HG03442 (cell line): Measurements from ENCODE around the gene NFIA.

Experiments
- ATAC-seq: cut with Tn5 transposase; IDR thresholded peaks from one replicate; pipeline ENCODE4 v1.9.1; 2021; ENCODE audit warnings: mild to moderate bottlenecking, moderate library complexity; ENCODE audit not compliant: unreplicated experiment

The NFIA gene

DNA sequence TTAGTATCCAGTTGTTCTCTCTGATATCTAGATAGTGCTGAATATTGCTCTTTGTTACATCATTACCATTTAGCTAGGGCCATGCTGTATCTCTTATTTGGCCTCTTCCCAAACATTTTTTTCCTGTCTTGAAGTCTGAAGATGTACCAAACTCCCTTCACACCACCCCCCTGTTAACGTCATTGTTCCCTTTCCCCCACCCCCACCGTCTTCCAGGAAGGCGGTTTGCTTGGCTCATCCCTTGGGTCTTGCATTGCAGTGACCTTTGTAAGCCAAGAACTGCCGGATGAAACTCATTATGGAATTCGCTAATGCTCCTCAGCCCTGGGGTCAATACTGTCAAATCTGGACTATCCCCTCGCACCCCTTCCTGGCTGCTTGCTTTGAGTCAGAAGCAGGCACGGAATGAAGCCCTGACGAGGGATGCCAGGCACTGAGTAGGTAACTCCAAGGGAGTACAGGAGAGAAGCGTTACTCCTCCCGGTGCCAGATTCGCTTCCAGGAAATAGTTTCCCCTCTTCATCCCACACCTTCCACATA is 359.4 kb downstream of the NFIA start:
- ATAC-seq: no peak

DNA sequence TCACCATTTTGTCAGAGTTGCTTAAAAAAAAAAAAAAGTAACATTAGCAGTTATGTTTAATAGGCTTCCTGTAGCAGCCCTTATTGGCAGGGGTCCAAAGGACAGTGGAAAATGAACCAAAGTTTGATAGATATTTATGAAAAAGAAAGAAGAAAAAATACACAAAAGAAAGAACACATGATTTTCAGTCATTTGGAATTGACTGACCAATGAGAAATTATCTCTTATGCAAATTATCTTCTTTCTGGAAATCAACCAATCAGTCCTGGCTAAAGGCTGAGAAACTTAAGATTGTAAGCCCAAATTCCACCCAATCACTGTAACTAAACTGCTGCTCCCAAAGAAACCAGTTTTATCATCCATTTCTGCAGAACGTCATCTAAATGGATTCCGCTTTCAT is 360.2 kb downstream of the NFIA start:
- no peak for ATAC-seq

DNA sequence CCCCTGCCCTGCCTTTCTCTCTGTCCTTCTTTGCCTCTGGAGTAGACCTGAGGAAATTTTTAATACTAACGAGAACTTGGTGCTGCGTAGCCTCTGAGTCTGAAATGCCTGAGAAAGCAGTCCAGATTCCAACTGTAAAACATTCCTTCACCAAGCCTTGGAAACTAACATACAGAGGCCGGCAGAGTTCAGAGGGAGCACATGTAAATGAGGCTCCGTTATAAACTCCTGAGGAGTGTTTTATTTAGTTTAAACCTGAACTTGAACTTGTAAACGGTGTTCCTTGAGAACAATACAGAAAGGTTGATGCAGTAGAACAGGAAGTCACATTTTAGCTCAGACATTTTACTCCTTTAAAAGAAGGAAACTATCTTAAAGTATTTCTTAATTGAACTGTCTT is 361.9 kb downstream of the NFIA start:
- no peak for ATAC-seq

- no peak for ATAC-seq
Measured at GRCh38 chr1:61445269-61445825, 363.0 kb downstream of the NFIA start.

DNA sequence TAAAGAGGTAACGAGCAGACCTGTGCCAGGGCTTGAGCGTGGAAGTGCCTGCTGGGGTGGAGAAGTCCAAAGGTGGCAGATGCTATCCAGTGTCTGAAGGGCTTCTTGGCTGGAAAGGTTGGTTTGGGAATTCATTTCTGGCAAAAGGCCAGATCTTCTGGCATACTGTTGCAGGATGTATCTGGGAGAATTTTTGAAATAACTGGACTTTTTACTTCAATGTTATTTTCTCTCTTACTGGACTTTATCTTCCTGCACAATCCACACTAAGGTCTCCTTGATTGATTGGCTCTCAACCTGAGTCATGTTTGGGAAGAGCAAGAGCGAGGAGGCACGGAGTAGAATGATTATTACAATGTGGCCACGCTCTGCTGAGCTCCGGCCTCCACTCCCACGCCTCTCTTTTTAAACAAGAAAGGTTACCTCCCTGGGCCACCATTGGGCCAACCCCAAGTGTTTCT is 364.2 kb downstream of the NFIA start:
- no peak for ATAC-seq

GRCh38 chr1:61447106-61447967 is 365.0 kb downstream of the NFIA start:
- no peak for ATAC-seq

DNA sequence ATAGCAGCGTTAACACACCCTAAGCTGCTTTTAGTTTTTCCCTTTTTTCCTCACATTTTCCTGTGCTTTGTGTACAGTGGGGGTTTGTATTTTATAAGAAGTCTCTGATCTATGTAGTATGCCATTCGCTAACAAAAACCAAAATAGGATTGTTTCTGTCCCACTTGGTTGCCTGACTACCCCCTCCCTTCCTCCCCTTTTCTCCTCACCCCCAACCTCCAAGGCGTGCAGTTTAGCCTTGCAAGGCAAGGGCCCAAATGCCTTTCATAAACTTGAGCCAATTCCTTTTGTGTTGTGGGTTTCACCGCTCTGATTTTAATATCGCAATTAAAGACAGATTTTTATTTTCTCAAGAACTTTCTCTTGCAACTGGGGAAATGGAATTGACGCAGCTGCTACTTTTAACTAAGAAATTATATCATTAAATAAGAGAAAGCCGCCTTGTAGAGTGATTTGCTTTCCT is 365.6 kb downstream of the NFIA start:
- ATAC-seq: no peak

DNA sequence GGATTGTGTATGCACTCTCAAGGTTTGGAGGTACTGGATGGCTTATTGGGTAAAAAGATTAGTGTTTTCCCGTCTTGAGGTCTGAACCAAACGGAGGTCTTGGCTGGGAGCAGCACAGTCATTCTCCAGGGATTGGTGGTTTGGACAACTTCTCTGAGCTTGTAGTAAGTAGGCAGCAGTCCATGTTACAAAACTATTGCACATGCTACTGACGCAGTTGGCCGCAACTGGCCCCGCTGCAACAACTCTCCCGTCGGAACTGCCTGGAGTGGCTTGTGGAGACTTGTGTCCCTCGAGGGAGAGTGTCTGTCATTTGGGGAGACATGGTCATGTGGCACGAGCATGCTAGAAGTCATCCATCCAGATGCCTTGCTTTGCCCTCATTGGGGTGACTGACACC is 366.6 kb downstream of the NFIA start:
- no peak for ATAC-seq

- no peak for ATAC-seq
Measured at GRCh38 chr1:61449410-61449809, 367.0 kb downstream of the NFIA start.

DNA sequence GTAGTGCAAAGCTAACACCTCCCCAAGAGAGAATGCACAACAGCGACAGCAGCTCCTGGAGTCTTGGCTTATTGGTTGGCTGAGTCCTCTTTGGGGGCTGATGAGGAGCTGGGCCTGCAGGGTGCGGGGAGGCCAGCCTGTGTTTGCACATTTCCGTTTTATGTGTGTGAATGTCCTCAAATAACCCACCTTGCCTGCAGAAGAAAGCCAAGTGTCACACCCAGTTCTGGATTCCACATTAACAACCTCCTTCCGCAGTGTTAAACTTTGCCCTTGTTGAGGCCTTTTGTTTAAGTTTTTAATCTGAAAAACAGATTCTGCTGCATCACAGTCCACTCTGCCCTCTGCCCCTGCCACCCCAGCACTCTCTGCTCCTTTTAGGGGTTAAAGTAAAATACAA is 368.1 kb downstream of the NFIA start:
- no peak for ATAC-seq

DNA sequence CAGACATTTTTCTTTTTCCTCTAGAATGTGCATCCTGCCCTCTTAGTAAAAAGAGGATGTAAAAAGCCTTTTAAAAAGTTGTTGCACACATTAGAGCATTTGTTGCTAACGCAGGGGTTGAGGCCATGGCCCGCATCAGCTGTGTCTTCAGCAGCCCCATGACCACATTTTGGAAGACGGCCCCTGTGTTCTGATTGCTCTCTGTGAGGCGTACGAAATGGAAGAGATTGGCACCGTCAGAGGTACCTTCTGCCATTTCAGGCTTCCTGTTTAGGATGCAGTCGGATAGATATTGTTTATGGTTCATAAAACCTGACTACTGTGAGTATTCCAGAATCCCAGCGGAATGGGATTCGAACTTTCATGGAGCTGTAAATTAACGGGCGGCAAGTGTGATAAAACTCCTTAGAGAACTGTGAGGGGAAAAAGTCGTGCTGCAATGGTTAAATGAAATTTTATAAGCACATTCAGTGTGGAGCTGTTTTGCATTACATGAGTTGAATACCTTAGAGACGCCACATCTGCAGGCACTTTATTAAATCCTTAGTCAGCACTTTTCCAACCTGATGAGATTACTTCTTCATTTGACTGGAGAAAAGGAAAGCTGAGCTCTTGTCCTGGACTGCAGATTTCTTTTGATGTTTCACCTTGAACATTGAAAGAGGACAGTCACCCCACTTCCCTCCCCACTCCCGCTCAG is 368.7 kb downstream of the NFIA start:
- ATAC-seq: no peak

- no peak for ATAC-seq
Measured at GRCh38 chr1:61451572-61451968, 369.2 kb downstream of the NFIA start.

DNA sequence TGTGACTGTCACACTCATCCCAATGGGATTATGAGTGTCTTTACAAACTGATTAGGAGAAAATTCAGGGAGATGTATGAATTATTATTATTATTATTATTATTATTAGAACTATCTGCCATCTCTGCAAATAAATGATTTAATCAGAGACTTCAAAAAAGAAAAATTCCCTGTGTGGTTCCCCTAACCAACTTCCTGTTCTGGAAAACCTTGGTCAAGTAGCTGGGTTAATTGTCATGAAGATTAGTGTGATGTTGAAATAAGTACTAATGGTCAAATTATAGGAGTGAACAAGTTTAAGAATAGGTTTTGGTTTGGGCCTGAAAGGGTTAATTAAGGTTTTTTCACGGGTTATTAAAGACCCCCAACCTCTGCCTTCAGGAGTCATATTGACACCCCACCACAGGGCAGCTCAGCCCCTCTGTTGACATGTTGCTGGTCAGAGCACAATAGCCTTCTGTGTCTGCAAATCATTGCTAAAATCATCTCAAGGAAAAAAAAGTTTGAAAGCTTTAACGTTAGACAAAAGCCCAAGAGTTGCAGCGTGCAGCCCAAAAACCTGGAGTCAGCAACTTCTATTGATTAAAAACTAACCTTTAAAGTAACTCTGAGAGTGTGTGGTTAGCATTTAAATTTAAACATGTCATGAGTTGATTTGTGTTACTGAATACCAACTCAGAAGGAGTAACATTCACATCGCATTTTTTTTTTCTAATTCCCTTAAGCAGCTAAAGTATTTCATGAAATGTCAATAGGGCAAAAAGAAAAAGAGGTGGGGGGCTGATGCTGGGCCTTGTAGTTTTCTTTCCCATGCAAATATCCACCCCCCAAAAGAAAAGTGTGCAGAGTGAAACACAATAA is 370.0 kb downstream of the NFIA start:
- no peak for ATAC-seq

- peak; percentile 85 for ATAC-seq
Measured at GRCh38 chr1:61453111-61453961, 371.0 kb downstream of the NFIA start.

GRCh38 chr1:61455400-61455799 is 373.0 kb downstream of the NFIA start:
- ATAC-seq: no peak

GRCh38 chr1:61457526-61458040 is 375.2 kb downstream of the NFIA start:
- ATAC-seq: no peak

GRCh38 chr1:61459345-61459744 is 377.0 kb downstream of the NFIA start:
- ATAC-seq: no peak

- ATAC-seq: no peak
Measured at GRCh38 chr1:61460191-61460590, 377.8 kb downstream of the NFIA start.
